Stimulated activated CD4-positive, alpha-beta T cell treated with anti-CD3 and anti-CD28 coated beads, Interleukin-1b, Interleukin-23, amount 100 ng/mL, for 1 hour (primary cell): Measurements from ENCODE around the gene SCNN1G.
A peak's percentile ranks its signal among the peaks of the same experiment; 100 is the strongest.

Source experiments
- DNase-seq, 2 donors: peaks; one replicate each; pipeline ENCODE4 v3.0.0-alpha.2; 2020; ENCODE audit warnings: low read depth in 2 of 2

SCNN1G gene

DNA sequence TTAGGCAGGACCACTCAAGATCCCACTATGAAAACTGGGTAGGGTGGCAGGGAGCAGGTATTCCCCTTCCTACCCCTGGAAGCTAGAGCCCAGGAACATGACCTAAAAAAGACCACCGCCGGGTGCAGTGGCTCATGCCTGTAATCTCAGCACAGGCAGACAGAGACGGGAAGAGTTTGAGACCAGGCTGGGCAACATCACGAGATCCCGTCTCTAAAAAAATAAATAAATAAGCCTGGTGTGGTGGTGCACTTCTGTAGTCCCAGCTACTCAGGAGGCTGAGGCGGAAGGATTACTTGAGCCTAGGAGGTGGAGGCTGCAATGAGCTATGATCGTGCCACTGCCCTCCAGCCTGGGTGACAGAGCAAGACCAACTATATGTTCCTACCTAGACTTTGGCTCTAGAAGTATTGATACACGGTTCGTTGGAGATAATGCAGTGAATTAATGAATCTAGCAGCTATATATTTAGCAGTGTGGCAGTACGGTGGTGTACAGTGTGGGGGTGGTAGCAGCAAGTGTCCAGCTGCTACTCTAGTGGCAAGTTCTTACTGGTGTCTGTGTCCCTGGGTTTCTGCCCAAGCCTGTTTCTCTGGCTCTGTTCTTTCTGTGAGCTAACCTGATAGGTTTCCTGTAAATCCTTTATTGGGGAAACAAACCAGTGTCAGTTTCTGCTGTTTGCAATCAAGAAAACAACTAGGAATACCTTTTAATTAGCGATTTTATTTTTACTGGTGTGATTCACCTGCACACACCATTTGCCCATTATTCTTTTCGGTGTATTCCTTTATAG, 30.0 kb upstream of the SCNN1G start:
- DNase-seq, result no peak

DNA sequence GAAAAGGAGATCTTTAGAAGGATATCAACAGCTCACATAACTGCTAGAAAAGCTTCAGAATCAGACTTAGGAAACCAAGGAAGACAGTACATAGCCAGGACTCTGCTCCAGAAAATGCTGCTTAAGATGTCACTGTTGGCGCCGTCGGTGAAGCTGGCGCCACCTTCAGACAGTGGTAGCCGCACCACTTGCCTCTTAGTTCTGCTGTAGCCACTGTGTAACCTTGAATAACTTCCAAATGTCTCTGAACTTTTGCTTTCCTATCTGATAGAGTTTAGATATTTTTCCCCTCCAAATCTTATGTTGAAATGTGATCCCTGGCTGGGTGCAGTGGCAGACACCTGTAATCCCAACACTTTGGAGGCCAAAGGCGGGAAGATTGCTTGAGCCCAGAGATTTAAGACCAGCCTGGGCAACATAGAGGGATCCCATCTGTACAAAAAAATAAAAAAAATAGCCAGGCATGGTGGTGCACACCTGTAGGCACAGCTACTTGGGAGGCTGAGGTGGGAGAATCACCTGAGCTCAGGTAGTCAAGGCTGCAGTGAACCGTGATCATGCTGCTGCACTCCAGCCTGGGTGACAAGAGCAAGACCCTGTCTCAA, 27.0 kb upstream of the SCNN1G start:
- DNase-seq, result no peak

DNA sequence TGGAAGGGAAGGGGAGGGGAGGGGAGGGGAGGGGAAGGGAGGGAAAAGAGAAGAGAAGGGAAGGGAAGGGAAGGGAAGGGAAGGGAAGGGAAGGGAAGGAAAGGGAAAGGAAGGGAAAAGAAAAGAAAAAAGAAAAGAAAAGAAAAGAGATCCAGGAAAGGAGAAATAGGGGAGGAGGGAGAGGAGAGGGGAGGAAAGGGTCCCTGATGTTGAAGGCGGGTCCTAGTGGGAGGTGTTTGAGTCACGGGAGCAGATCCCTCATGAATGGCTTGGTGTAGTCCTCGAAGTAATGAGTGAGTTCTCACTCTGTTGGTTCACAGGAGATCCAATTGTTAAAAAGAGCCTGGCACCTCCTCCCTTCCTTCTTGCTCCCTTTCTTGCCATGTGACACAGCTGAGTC, 26.4 kb upstream of the SCNN1G start:
- no peak for DNase-seq

DNA sequence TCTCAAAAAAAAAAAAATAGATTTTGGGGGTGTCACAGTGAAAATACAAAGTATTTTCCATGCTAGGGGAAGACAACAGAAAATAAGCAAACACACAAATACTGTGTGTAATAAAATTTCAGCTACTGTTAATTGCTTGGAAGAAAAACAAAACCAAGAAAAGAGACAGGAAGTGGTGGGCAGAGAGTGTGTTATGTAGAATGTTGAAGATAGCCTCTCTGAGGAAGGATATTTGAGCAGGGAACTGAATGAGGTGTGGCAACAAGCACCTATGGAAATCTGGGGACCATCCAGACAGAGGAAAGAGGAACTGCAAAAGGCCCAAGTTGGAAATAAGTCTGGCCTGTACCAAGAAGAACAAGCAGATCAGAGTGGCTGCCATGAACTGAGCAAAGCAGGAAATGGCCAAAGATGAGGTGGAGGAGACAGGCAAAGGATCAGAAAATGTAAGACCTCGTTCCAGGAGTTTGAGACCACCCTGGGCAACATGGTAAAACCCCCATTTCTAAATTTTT, 25.5 kb upstream of the SCNN1G start:
- DNase-seq, result no peak

DNA sequence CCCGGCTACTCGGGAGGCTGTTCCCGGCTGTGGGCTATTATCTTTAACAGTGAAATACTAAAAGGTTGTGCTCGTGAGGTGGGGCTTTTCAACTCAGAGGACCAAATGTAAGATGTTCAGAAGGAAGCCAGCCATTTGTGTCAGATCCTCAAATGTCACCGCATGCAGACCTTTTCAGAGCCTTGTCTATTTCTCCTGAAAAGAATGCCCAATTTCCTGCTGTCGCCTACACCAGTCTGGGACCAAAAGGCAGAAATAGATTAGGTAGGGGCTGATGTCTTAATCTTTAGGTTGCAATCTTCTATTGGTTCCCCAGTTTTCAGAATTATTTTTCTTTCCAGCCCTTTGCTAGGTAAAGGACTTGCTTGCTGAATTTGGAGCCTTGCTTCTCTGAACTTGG, 24.4 kb upstream of the SCNN1G start:
- no peak for DNase-seq

DNA sequence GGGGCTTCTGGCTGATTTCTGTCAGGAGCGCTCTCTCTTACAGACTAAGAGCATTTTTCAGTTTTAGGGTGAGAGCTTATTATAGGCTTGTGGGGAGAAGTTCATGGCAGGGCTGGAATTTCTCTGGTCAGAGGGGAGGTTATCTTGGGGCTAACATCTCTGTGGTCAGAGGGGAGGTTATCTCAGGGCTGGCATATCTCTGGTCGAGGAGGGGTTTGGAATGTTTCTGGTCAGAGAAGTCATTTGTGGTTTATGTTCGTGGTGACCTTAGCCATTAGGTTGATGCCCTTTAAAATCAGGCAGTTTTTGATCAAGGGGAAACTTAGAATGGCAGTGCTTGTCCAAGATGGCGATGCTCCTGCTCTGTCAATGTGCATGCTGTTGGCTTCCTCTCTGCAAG, 22.5 kb upstream of the SCNN1G start:
- no peak for DNase-seq

DNA sequence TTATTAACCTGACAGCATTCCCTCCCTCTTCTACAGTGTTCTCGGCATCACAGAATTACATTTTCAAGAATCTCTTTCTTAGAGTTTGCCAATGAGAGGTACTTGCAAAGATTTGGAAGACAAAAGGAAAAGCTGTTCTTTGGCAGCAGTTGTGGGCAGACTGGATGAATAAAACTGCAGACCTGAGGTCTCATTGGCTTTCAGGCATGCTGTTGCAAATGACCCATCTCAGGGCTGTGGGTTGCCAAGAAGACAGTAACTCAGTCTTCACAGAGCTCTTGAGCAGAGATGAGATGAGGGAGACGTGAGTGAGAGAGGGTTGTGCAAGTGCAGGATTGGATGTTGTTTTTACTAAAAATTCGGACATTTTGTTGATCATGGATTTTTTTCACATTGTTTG, 22.0 kb upstream of the SCNN1G start:
- no peak for DNase-seq

DNA sequence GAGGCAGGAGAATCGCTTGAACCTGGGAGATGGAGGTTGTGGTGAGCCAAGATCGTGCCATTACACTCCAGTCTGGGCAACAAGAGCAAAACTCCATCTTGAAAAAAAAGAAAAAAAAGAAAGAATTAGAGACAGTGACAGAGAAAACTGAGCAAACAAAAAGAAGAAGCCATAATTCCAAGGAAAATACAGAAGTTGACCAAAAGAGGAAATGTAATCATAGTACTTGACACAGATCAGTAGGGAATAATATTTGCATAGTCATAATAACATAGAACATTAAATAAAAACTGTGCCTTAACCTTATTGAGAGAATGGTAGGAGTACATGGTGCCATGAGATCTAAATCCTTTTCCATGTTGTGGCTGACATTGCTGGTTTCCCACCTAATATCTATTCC, 18.6 kb upstream of the SCNN1G start:
- DNase-seq, result no peak

DNA sequence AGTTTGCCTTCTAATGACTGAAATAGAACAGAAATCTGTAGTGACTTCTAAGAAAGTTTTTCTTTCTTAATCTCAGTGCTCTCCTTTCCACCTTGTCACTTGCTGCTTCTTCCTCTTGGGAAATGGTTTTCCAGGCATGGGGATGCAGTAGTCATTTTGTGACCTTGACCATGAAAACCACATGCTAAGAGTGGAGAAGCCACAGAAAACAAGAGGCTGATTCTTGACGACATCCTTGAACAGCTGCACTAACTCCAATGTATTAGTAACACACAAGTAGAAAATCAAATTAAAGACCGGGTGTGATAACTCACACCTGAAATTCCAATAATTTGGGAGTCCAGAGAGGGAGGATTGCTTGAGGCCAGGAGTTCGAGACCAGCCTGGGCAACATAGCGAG, 17.8 kb upstream of the SCNN1G start:
- no peak for DNase-seq

DNA sequence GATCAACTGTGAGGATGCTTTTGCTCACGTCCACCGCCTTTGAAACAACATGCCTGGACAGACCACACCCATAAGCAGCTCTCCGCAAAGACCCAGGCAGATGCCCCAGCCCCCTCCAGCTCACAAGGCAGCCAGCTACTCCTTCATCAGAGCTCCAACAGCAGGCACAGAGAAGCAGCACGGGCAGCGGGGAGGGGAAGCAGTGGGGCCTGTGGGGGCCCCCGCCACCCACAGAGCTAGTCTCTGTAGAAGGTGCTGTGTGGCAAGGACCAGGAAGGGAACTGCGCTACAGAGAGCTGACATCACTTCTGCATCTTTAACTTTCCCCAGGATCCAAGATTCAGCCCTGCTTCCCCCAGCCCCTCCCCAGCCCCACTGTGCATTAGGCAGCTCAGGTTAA, 10.0 kb upstream of the SCNN1G start:
- DNase-seq, result no peak

DNA sequence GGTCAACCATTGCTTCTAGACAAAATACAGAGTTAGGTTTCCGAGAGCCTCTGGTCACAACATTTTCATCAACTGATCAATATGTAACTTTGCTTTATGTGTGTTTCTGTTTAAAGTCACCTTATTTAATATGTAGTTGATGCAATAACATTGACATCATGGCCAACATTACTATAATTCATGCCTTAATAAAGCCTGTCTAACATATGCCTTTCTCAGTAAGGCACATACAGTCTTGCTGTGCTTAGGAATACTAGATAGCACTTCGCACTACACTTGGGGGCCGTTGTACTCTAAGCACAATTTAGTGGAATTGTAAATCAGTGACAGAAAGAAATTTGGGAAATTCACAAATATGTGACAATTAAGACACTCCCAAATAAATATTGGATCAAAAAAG, 9.6 kb upstream of the SCNN1G start:
- DNase-seq, result no peak

DNA sequence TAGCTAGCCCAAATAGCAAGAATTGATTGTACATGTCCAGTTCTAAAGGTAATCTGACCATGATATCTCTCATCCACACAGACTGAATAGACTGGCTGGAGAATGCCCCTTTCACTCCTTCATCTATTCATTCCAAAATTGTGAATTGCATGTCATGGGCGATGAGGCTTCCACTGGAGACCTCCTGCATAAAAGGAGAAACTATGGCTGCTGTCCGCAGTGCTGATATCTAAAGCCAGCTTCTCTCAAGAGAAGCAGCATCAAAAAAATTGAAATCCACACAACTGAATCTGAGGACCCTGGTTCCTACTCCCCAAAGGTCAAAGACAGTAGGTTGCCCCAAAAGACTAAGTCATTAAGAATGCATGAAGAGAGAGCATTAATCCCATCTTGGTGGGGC, 7.9 kb upstream of the SCNN1G start:
- DNase-seq, result no peak

DNA sequence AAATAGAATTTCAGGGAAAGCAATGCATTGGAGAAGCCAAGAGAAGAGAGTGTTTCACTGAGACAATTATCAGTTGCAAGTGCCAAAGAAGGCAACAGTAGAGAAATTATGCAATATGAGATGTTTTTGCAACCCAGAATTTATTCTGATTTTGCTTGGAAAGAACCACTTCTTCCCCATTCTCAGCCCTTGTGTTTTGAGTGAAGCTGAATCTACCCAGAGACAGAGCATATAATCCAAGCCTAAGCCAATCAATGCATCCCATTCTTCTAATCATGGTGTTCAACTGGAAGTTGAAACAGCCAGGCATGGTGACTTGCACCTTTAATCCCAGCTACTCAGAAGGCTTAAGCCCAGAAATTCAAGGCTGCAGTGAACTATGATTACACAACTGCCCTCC, 6.9 kb upstream of the SCNN1G start:
- DNase-seq, result no peak

DNA sequence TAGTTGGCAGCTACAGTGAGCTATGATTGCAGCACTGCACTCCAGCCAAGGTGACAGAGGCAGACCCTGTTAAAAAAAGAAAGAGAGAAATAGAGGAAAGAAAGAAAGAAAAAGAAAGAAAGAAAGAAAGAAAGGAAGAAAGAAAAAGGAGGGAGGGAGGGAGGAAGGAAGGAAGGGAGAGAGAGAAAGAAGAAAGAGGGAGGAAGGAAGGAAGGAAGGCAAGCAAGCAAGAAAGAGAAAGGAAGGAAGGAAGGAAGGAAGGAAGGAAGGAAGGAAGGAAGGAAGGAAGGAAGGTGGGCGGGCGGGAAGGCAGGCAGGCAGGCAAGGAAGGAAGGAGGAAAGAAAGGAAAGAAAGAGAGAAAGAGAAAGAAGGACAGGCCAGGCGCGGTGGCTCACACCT, 1.0 kb upstream of the SCNN1G start:
- no peak for DNase-seq

DNA sequence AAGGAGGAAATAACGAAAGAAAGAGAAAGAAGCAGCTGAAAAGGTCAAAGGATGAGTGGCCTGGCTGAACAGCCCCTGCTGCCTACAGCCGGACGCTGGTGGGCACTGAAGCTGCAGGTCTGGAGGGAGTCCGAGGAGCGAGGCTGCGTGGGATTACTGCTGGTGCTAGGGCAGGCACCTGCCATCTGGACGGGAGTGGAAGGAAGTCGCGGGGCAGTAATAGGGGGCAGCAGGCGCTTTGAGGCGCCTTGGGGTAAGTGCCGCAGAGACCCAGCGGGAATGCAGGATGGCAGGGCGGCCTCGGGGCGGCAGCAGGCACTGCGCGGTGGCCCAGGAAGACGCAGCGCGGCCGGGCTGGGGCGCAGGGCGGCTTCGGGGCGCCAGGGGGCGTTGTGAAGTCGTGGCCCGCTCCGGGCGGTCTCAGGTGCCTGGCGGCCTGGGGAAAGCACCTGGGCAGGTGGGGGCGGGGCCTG, 303 bp upstream of the SCNN1G start:
- DNase-seq, result peak; percentile 4 to 42

DNA sequence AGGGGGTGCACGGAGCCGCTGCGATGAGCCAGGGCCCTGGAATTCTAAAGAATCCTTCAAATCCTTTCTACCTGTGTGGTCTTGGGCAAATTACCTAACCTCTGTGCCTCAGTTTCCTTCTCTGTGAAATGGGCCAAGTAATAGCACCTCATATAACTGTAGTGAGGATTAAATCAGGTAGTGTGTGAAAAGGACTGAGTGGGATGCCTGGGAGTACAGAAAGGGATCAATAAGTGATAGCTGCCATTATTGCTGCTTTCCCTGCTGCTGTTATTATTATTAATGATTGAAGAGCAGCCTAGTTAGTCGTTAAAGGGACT, 958 bp downstream of the SCNN1G start:
- no peak for DNase-seq

DNA sequence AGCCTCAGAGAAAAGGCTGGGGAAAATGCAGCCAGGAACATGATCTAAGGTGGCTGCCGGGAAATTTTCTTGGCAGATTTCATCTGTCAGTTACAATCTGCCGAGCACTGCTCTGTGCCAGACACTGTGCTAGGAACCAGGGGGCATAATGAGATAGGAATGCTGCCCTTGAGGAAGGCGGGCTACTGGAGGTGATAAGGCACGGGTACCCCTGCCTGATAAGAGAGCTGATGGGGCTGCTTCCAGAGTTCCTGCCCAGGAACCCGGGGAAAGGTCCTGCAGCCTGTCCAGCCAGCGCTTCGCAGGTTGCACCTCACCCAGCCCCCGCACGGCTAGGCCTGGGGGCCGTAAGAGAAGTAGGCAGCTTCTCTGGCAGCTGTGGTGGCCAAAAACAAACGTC, 3.1 kb downstream of the SCNN1G start:
- DNase-seq, result no peak

DNA sequence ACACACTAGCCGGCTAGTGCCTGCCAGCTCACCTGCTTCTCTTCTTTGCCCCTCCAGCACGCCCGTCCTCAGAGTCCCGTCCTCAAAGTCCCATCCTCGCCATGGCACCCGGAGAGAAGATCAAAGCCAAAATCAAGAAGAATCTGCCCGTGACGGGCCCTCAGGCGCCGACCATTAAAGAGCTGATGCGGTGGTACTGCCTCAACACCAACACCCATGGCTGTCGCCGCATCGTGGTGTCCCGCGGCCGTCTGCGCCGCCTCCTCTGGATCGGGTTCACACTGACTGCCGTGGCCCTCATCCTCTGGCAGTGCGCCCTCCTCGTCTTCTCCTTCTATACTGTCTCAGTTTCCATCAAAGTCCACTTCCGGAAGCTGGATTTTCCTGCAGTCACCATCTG, 3.6 kb downstream of the SCNN1G start:
- DNase-seq, result no peak

DNA sequence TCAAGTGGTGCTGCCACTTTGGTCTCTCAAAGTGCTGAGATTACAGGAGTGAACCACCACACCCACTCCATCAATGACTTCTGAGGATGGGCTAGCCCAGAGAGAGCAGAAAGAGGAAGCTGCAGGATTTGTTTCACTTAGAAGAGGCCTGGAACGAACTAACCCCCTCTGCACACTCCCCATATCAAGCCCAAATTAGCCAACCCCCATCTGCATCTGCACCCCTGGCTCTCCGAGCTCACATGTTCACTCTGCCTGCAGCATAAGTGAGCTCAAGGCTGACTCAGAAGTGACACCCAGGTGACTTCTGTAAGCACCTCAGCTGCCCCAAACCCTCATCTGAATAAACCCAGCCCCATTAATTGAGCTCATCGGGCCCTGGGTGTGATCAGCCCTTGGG, 4.8 kb downstream of the SCNN1G start:
- DNase-seq, result no peak

DNA sequence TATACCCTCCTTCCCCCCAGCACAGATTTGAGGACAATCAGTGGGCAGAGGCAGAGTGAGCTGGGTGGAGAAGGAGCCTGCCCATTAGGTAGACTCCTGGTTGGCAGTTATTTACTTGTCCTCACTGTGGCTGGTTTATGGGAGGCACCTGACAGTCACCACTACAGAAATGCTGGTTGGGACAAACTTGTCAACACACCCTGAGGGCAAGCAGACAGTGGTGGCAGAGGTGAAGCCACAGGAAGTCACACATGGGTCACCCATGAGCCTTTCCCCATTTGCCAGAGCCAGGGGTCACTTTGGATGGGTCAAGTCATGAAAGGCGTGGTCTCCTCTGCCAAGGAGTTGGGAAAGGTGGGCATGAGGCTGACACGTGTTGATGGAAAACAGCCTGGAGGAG, 6.4 kb downstream of the SCNN1G start:
- no peak for DNase-seq

DNA sequence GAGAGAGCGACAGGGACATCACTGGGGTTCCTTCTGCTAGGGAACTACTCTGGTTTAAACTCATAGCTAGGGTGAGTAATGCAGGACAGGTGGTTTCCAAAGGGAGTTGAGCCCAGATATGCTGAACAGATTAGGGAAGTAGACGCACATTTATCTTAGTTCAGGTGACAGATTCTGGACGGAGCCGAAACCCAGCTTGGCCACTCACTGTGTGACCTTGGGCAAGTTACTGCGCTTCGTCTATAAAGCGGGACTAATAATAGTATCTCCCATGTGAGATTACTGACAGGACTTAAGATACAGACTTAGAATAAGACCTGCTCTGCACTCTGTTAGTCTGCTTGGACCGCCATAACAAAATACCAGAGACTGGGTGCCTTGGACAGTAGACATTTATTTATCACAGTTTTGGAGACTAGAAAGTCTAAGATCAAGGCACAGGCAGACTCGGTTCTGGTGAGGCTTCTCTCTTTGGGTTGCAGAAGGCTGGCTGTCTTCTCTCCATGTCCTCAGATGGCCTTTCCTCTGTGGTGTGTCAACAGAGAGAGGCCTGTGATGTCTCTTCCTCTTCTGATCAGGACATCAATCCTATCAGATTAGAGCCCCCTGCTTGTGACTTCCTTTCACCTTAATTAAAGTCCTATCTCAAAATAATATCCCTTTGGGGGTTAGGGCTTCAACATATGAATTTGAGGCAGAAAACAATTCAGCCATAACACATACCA, 12.1 kb downstream of the SCNN1G start:
- no peak for DNase-seq

DNA sequence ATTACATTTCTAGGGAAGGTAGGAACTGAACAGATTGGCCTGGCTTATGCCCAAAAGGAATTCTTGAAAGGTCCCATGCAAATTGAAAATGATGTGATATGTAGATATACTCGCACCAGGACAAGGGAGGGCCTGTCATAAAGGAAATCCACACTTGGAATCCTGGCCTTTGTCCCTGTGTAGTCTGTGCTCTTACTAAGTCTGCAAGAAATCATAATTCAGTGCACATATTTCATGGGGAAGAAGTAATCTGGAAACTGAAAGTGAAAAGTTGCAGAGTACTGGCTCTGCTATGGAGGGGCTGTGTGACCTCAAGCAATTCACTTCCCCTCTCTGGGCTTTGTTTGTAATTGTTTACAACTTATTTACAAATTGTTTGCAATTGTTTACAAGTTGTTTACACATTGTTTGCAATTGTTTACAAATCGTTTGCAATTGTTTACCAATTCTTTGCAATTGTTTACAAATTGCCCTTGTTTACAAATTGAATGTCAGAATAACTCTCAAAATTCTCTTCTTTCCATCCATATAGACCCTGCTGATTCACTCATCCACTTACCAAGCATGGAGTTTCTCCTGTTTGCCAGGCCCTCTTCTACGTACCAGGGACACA, 12.9 kb downstream of the SCNN1G start:
- DNase-seq, result no peak

DNA sequence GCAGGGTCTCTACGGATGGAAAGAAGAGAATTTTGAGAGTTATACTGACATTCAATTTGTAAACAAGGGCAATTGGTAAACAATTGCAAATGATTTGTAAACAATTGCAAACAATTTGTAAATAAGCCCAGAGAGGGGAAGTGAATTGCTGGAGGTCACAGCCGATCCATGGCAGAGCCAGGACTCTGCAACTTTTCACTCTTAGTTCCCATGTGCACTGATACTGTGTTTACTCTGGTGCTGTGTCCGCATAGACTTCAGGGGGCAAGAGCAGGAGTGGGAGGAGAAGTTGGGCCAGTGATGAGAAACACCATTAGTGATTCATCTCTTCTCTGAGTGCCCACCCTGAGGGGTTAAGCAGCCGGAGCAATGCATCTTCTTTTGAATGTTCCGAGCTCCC, 14.0 kb downstream of the SCNN1G start:
- no peak for DNase-seq
